ENCODE data around the gene MLXIPL.

Gene MLXIPL

DNA sequence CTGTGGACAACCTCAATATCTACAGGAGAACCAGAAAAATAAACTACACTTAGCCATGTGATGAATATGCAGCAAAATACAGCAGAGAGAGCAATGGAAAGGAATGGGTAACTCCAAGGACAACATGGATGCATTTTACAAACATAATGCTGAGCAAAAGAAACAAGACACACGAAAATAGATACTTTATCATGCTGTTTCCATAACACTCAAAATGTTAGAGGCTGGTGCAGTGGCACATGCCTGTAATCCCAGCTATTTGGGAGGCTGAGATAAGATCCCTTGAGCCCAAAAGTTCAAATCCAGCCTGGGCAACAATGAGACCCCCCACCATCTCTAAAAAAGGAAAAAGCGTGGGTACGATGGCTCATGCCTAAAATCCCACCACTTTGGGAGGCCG is 75.1 kb downstream of the MLXIPL start:
- Mint-ChIP-seq H3K27me3 (no peaks in the 10 kb centered on the region), H3K4me3 (no peak overlapping the region), H3K27ac (no peak overlapping the region), H3K36me3 (ENCODE audit: low read depth) (peaks cover 98% of the 10 kb centered on the region), H3K4me1 (ENCODE audit: low read depth) (peaks cover 26% of the 10 kb centered on the region), H3K9me3 (no peaks in the 10 kb centered on the region)
- intact Hi-C loops (cut with micrococcal nuclease), result loop anchor here (2.0 kb wide), 1 partner anchor 20 kb away; no protein-coding TSS in a partner anchor

DNA sequence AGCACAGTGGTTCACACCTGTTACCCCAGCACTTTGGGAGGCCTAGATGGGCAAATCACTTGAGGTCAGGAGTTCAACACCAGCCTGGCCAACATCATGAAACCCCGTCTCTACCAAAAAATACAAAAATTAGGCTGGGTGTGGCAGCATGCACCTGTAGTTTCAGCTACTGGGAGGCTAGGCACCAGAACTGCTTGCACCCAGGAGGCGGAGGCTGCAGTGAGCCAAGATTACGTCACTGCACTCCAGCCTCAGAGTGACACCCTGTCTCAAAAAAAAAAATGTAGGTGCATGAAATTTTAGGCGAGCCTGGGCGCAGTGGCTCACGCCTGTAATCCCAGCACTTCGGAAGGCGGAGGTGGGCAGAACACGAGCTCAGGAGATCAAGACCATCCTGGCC is 76.5 kb downstream of the MLXIPL start:
- Mint-ChIP-seq H3K4me1 (ENCODE audit: low read depth) (peaks cover 26% of the 10 kb centered on the region), H3K27me3 (no peaks in the 10 kb centered on the region), H3K9me3 (no peaks in the 10 kb centered on the region), H3K4me3 (no peak overlapping the region), H3K36me3 (ENCODE audit: low read depth) (peaks cover 98% of the 10 kb centered on the region), H3K27ac (no peak overlapping the region)
- intact Hi-C loops (cut with micrococcal nuclease), result loop anchor here (2.0 kb wide), 1 partner anchor 21 kb away; no protein-coding TSS in a partner anchor

DNA sequence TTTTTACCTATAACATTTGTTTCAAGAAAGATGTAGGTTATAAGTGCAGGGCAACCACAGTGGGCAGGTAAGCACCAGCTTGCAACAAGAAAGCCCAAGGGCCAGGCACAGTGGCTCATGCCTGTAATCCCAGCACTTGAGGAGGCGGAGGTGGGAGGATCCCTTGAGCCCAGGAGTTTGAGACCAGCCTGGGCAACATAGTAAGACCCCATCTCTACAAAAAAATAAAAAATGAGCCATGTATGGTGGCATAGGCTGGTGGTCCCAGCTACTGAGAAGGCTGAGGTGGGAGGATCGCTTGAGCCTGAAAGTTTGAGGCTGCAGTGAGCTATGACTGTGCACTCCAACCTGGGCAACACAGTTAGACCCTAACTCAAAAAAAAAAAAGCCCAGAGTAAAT is 79.6 kb downstream of the MLXIPL start:
- peaks cover 26% of the 10 kb centered on the region for H3K4me1 Mint-ChIP-seq (ENCODE audit: low read depth)
- H3K4me3 Mint-ChIP-seq, result no peak overlapping the region
- no peaks in the 10 kb centered on the region for H3K27me3 Mint-ChIP-seq
- intact Hi-C loops (cut with micrococcal nuclease), result no loop called here
- H3K27ac Mint-ChIP-seq, result no peak overlapping the region
- no peaks in the 10 kb centered on the region for H3K9me3 Mint-ChIP-seq
- peaks cover 98% of the 10 kb centered on the region for H3K36me3 Mint-ChIP-seq (ENCODE audit: low read depth)
